ENCODE data around the gene ERG.

GRCh38 chr21:38361324-38361723 lies 137.0 kb downstream of the ERG start:
- TF ChIP-seq, protein P1, sequence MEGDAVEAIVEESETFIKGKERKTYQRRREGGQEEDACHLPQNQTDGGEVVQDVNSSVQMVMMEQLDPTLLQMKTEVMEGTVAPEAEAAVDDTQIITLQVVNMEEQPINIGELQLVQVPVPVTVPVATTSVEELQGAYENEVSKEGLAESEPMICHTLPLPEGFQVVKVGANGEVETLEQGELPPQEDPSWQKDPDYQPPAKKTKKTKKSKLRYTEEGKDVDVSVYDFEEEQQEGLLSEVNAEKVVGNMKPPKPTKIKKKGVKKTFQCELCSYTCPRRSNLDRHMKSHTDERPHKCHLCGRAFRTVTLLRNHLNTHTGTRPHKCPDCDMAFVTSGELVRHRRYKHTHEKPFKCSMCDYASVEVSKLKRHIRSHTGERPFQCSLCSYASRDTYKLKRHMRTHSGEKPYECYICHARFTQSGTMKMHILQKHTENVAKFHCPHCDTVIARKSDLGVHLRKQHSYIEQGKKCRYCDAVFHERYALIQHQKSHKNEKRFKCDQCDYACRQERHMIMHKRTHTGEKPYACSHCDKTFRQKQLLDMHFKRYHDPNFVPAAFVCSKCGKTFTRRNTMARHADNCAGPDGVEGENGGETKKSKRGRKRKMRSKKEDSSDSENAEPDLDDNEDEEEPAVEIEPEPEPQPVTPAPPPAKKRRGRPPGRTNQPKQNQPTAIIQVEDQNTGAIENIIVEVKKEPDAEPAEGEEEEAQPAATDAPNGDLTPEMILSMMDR (IDR thresholded peaks at IDR 0.05) = no peak
- TF ChIP-seq POLR2A (IDR thresholded peaks at IDR 0.05) = no peak

Data from adrenal gland (tissue), 5 donors.